K562 (cell line): Measurements from ENCODE around the gene ADSS2.

Experiments
- ARID1B ChIP-seq: fragments of 450-650 bp; IDR thresholded peaks from 2 replicates; pipeline ENCODE4 v1.6.1; 2016; ENCODE audit warnings: antibody characterized with exemption, mild to moderate bottlenecking, inconsistent platforms
- HINFP ChIP-seq: fragments of 450-650 bp; conservative IDR thresholded peaks from 2 replicates; pipeline ENCODE4 v1.6.1; 2016; ENCODE audit warnings: missing genetic modification characterization, low read depth, mild to moderate bottlenecking, control low read depth, missing compliant biosample characterization
- MAZ ChIP-seq, 2 experiments: fragments of 450-650 bp in 1 of 2; sonication (generic) in 1 of 2; formaldehyde crosslinking; IDR thresholded peaks in 1 of 2; conservative IDR thresholded peaks in 1 of 2; 2 replicates each; pipeline versions ENCODE4 v1.4.0 to v1.5.0; 2020; ENCODE audit warnings: mild to moderate bottlenecking in 1 of 2, missing genetic modification reagents in 1 of 2
- SMC3 ChIP-seq: conservative IDR thresholded peaks from 2 replicates; pipeline ENCODE4 v1.6.1; 2011; ENCODE audit warnings: low read depth, low read length, improper control_type of control experiment; ENCODE audit not compliant: insufficient read depth
- SP1 ChIP-seq: sonication (generic); formaldehyde crosslinking; IDR thresholded peaks from 2 replicates; pipeline ENCODE4 v1.8.1; 2022; ENCODE audit warnings: mild to moderate bottlenecking, missing genetic modification reagents
- TF ChIP-seq, protein P1 (sequence below), 3 experiments: IDR thresholded peaks in 2 of 3; conservative IDR thresholded peaks in 1 of 3; 2 replicates each; pipeline ENCODE4 v1.5.1; 2011 to 2012; ENCODE audit warnings: low read length in 3 of 3, mild to moderate bottlenecking in 3 of 3, control low read depth in 2 of 3, improper control_type of control experiment in 1 of 3, inconsistent platforms in 1 of 3, low read depth in 1 of 3, mixed read lengths in 1 of 3, moderate library complexity in 1 of 3; ENCODE audit not compliant: insufficient read depth in 2 of 3

DNA sequence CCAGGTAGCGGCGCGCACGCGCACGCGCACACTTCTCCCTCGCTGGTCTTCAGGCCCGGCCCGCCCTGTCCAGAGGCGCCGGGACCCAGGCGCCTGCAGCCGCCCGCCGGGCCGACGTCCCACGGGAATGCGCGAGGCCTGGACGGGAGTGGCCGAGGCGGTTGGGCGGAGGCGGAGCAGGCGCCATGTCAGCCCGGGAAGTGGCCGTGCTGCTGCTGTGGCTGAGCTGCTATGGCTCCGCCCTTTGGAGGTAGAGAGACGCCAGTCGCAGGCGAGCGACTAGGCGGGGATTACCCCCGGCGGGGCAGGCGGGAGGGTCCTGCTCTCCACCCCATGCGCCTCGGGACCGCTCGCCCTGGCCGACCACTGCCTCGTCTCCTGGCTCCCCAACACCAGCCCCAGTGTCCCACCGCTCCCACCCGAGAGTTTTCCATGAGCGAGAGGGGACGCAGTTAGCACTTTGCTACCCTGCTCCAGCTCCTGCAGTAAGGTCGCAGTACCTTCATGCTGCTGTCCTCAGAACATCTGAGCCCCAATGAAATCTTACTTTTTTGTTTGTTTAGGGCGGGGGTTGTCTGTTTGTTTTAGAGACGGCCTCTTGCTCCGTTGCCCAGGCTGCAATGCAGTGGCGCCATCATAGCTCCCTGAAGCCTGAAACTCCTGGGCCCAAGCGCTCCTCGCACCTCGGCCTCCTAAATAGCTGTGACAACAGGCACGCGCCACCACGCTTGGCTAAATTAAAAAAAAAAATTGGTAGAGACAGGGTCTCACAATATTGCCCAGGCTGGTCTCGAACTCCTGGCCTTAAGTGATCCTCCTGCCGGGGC lies 9.7 kb upstream of the ADSS2 start, which contains the start of gene CATSPERE:
- TF ChIP-seq HINFP (tag), result no peak
- TF ChIP-seq, protein P1, sequence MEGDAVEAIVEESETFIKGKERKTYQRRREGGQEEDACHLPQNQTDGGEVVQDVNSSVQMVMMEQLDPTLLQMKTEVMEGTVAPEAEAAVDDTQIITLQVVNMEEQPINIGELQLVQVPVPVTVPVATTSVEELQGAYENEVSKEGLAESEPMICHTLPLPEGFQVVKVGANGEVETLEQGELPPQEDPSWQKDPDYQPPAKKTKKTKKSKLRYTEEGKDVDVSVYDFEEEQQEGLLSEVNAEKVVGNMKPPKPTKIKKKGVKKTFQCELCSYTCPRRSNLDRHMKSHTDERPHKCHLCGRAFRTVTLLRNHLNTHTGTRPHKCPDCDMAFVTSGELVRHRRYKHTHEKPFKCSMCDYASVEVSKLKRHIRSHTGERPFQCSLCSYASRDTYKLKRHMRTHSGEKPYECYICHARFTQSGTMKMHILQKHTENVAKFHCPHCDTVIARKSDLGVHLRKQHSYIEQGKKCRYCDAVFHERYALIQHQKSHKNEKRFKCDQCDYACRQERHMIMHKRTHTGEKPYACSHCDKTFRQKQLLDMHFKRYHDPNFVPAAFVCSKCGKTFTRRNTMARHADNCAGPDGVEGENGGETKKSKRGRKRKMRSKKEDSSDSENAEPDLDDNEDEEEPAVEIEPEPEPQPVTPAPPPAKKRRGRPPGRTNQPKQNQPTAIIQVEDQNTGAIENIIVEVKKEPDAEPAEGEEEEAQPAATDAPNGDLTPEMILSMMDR (IDR thresholded peaks at IDR 0.05 in 2 of 3, conservative IDR thresholded peaks at IDR 0.05 in 1 of 3; ENCODE audit: insufficient read depth in 2 of 3, low read depth in 1 of 3, low read length in 3 of 3), result no peak
- no peak for TF ChIP-seq ARID1B
- TF ChIP-seq SP1, result no peak
- TF ChIP-seq MAZ (CRISPR knock-in tag; conservative IDR thresholded peaks at IDR 0.05 in 1 of 2, IDR thresholded peaks at IDR 0.05 in 1 of 2), result no peak
- no peak for TF ChIP-seq SMC3
